ENCODE results near the gene BRCC3.

DNA sequence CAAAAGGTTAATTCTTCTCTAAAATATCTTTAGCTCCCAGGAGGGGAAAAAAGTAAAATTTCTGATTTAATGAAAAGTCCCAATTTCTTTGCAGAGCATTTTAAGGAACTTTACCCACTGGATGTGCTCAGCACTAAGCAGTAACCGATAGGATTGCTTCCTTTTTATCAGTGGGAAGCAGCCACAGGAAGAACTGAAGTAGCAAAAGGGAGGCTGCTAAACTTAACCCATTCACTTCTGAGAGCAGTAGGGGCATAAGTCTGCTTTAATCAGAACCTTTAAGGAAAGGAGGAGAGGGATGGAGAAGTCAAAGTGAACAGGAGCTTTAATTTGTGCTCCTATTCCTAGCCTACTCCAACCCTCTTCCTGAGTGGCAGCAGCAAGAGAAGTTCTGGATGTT lies 48.7 kb upstream of the BRCC3 start, which contains the start of gene F8:
- no peak for TF ChIP-seq POLR2A (IDR thresholded peaks at IDR 0.05)
- TF ChIP-seq, protein P1, sequence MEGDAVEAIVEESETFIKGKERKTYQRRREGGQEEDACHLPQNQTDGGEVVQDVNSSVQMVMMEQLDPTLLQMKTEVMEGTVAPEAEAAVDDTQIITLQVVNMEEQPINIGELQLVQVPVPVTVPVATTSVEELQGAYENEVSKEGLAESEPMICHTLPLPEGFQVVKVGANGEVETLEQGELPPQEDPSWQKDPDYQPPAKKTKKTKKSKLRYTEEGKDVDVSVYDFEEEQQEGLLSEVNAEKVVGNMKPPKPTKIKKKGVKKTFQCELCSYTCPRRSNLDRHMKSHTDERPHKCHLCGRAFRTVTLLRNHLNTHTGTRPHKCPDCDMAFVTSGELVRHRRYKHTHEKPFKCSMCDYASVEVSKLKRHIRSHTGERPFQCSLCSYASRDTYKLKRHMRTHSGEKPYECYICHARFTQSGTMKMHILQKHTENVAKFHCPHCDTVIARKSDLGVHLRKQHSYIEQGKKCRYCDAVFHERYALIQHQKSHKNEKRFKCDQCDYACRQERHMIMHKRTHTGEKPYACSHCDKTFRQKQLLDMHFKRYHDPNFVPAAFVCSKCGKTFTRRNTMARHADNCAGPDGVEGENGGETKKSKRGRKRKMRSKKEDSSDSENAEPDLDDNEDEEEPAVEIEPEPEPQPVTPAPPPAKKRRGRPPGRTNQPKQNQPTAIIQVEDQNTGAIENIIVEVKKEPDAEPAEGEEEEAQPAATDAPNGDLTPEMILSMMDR (IDR thresholded peaks at IDR 0.05), result no peak

Data from esophagus squamous epithelium (tissue), 4 donors.